ENCODE data around the gene VPS18. TPM values are rescaled to one million over a fixed set of nuclear protein-coding genes. Genes with fewer than 3 reads are reported as not detected.

VPS18 gene
- total and polyA plus RNA-seq, 3 experiments from 2014 or later: 17.2 to 23.0 (median 17.8) TPM

DNA sequence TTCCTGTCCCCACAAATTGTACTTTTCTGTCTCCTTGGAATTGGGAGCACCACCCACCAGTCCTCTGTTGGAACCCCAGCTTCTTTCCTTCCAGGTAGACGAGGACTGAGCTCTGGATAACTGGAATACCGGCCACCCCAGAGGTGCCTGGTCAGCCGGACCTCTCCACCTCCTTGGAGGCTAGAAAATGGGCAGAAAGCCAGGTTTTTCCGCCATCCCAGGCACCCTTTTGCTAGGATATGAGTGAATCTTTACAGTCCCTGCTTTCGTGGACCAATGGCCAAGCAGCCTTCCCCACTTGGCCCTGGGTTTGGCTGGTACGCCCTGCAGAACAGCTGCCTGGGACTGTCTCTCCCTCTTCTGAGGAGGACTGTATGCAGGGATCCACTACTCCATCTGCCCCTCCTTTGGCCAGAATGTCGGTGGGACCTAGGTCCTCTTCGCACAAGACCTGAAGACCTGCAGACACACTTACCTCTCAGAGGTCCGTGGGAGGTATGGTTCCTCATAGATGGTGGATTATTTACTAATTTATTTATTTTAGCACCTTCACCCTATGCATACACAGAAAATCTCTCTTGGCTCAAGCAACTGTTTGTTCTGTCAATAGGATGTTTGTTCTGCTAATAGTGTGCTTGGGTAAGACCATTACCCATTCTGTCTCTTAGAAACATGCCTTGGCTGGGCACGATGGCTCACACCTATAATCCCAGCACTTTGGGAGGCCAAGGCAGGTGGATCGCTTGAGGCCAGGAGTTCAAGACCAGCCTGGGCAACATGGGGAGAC is 50.5 kb downstream of the VPS18 start:
- H3K27me3 Mint-ChIP-seq: peaks cover 0 to 1% of the 10 kb centered on the region in 2 donors
- Histone ChIP-seq H3K4me1 (ENCODE audit: insufficient read depth, low read length) (peaks cover 29% of the 10 kb centered on the region), H3K9me3 (ENCODE audit: low read length) (no peaks in the 10 kb centered on the region), H3K27ac (ENCODE audit: low read depth, low read length) (no peak overlapping the region), H3K4me3 (ENCODE audit: low read length) (no peak overlapping the region), H3K27me3 (ENCODE audit: insufficient read depth, low read length, poor library complexity, severe bottlenecking) (no peaks in the 10 kb centered on the region), H3K36me3 (ENCODE audit: insufficient read depth, low read length) (no peaks in the 10 kb centered on the region)
- peak overlapping the region in 2 of 7 donors; percentile 29 to 75 for H3K4me3 Mint-ChIP-seq
- DNase-seq: no peak
- H3K36me3 Mint-ChIP-seq: no peaks in the 10 kb centered on the region
- peak overlapping the region in 1 of 8 donors; percentile 82 for H3K27ac Mint-ChIP-seq
- ChIA-PET POLR2A (no interaction called here), CTCF (no interaction called here)
- H3K4me1 Mint-ChIP-seq: peaks cover 18 to 33% (median 23%) of the 10 kb centered on the region in 3 donors
- no peaks in the 10 kb centered on the region for H3K9me3 Mint-ChIP-seq

DNA sequence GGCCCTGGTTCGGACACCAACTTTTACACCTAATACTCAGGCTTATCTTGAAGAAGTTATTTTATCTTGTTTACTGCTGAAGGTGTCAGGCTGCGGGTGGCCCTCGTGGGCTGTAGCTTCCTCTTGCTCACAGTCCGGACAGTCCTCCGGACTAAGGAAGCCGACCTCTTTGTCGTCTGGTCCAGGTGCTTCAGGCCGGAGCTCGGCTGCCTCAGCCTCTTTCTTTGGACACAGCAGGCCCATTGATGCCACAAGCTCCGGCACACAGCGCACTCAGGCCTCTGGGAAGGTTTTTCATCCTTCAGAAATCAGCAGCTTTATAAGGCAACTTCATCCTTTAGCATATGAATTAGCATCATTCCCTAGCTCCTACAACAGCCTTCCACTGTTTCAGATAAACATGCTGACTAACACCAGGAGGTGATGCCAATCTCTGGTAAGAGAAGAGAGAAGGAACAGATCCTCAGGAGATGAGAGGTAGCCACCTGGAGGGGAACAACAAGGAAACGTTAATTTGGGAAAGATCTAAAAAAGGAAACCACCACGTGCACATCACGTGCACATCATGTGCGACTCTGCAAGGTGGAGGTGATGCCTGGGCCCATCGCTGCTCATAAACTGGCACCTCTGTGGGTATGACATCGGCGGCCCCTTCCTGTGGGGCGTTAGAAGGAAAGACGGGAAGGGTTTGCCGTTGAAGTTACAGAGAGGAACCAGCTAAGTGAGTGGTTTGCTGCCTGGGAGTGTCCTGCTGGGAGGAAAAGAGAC is 54.6 kb downstream of the VPS18 start:
- H3K4me3 ChIP-seq (ENCODE audit: low read length): no peak overlapping the region
- no peaks in the 10 kb centered on the region for H3K9me3 ChIP-seq (ENCODE audit: low read length)
- Mint-ChIP-seq H3K36me3 (peaks cover 0 to 3% (median 0%) of the 10 kb centered on the region in 3 donors), H3K4me3 (peak overlapping the region in 1 of 7 donors; percentile 35), H3K4me1 (peaks cover 7 to 14% (median 11%) of the 10 kb centered on the region in 3 donors), H3K9me3 (no peaks in the 10 kb centered on the region), H3K27me3 (peaks cover 3 to 7% of the 10 kb centered on the region in 2 donors), H3K27ac (no peak overlapping the region)
- no peaks in the 10 kb centered on the region for H3K36me3 ChIP-seq (ENCODE audit: insufficient read depth, low read length)
- no peak for DNase-seq
- H3K27me3 ChIP-seq (ENCODE audit: insufficient read depth, low read length, poor library complexity, severe bottlenecking): no peaks in the 10 kb centered on the region
- no peak overlapping the region for H3K27ac ChIP-seq (ENCODE audit: low read depth, low read length)
- ChIA-PET CTCF (interaction anchor here (1.0 to 1.9 kb wide), 2 partner anchors 17 to 44 kb away, joined by 4 read pairs; no protein-coding TSS in a partner anchor), POLR2A (no interaction called here)
- peaks cover 12% of the 10 kb centered on the region for H3K4me1 ChIP-seq (ENCODE audit: insufficient read depth, low read length)

DNA sequence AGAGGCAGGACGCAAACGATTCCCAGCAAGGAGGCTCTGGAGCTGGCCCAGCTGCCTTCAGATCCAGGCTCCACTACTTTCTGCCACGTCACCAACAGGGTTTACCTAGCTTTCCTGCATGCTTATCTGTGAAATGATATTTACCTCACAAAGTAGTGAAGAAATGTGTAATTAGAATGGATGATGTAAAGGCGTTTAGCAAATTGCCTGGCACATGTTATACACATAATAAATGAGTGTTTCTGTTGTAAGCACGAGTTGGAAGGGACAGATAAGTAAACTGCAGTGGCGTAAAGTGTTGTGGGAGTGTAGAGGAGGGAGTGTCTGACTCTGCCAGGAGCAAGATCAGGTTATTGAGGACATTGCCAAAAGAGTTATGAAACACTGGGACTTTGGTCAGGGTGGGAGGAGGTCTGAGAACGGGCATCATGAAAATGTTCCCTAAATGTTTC is 55.5 kb downstream of the VPS18 start:
- H3K4me3 ChIP-seq (ENCODE audit: low read length): no peak overlapping the region
- Mint-ChIP-seq H3K36me3 (peaks cover 0 to 3% (median 0%) of the 10 kb centered on the region in 3 donors), H3K9me3 (no peaks in the 10 kb centered on the region), H3K4me3 (peak overlapping the region in 1 of 7 donors; percentile 66), H3K27me3 (peaks cover 3 to 7% of the 10 kb centered on the region in 2 donors), H3K4me1 (peaks cover 11 to 20% (median 12%) of the 10 kb centered on the region in 3 donors), H3K27ac (no peak overlapping the region)
- POLR2A ChIA-PET: no interaction called here
- no peaks in the 10 kb centered on the region for H3K27me3 ChIP-seq (ENCODE audit: insufficient read depth, low read length, poor library complexity, severe bottlenecking)
- no peak for DNase-seq
- no peaks in the 10 kb centered on the region for H3K9me3 ChIP-seq (ENCODE audit: low read length)
- H3K36me3 ChIP-seq (ENCODE audit: insufficient read depth, low read length): no peaks in the 10 kb centered on the region
- H3K27ac ChIP-seq (ENCODE audit: low read depth, low read length): no peak overlapping the region
- H3K4me1 ChIP-seq (ENCODE audit: insufficient read depth, low read length): peaks cover 16% of the 10 kb centered on the region
- CTCF ChIA-PET: interaction anchor here (1.0 to 4.0 kb wide), 3 partner anchors 8 to 45 kb away, joined by 4 to 35 read pairs (median 4); no protein-coding TSS in a partner anchor

DNA sequence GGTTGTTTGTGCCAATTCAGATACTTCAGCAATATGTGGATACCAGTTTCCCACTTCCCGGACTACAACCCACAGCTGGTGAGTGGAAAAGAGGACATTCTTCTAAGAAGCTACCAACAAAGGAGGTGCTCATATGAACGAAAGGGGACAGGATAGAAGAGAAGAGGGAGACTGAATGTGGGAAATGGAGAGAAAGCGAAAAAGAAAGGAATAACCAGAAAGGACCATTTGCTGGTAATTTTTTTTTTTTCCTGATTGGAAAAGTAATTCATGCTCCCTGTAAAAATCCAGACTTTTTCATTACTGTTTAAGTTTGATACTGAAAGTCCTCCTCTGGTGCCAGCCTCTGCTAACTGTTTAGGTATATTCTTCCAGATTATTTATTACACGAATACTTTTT is 57.5 kb downstream of the VPS18 start:
- no peaks in the 10 kb centered on the region for H3K9me3 ChIP-seq (ENCODE audit: low read length)
- no peaks in the 10 kb centered on the region for H3K27me3 ChIP-seq (ENCODE audit: insufficient read depth, low read length, poor library complexity, severe bottlenecking)
- no peak for DNase-seq
- H3K4me1 Mint-ChIP-seq: peaks cover 11 to 20% (median 12%) of the 10 kb centered on the region in 3 donors
- peaks cover 0 to 3% (median 0%) of the 10 kb centered on the region in 3 donors for H3K36me3 Mint-ChIP-seq
- H3K4me1 ChIP-seq (ENCODE audit: insufficient read depth, low read length): peaks cover 16% of the 10 kb centered on the region
- ChIA-PET POLR2A (interaction anchor here (1.7 to 2.8 kb wide), 2 partner anchors 9 to 44 kb away, joined by 5 to 24 read pairs; no protein-coding TSS in a partner anchor), CTCF (interaction anchor here (1.2 to 4.0 kb wide), 3 partner anchors 10 to 25 kb away, joined by 3 to 35 read pairs (median 7); no protein-coding TSS in a partner anchor)
- H3K36me3 ChIP-seq (ENCODE audit: insufficient read depth, low read length): no peaks in the 10 kb centered on the region
- H3K9me3 Mint-ChIP-seq: no peaks in the 10 kb centered on the region
- peak overlapping the region; percentile 24 to 96 (median 48) for H3K4me3 Mint-ChIP-seq
- H3K4me3 ChIP-seq (ENCODE audit: low read length): no peak overlapping the region
- peaks cover 3 to 7% of the 10 kb centered on the region in 2 donors for H3K27me3 Mint-ChIP-seq
- H3K27ac ChIP-seq (ENCODE audit: low read depth, low read length): no peak overlapping the region
- H3K27ac Mint-ChIP-seq: peak overlapping the region in 1 of 8 donors; percentile 38

DNA sequence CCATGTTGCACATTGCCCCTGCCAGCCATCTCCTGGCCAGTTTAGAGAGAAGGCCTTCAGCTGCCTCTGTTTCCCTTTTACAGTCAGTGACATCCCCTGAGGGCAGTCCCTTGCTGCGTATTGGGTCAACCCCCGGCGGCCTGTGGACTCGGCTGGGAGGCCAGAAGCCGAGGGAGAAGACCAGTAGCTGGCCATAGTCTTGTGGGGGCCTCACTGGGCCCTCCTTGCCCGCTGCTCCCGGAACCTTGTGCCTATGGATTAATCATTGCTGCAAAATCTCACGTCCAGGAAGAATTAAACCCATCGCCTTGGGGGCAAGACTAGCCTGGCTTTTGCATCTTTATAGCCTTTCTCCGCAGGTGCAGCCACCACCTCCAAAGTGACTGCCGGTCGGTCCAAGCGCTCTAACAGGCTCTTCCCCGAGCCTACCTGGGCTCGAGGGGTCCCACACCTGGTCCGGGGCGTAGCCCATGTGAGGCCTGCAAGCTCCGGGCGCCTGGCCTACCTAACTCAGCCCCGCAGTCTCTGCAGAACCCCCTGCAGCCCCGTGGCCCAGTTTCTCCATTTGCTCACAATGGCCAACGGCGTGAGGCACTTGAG is 58.2 kb downstream of the VPS18 start:
- POLR2A ChIA-PET: interaction anchor here (1.7 to 2.8 kb wide), 2 partner anchors 10 to 44 kb away, joined by 5 to 24 read pairs; no protein-coding TSS in a partner anchor
- Histone ChIP-seq H3K36me3 (ENCODE audit: insufficient read depth, low read length) (no peaks in the 10 kb centered on the region), H3K4me1 (ENCODE audit: insufficient read depth, low read length) (peaks cover 16% of the 10 kb centered on the region), H3K27ac (ENCODE audit: low read depth, low read length) (peak overlapping the region; percentile 61), H3K27me3 (ENCODE audit: insufficient read depth, low read length, poor library complexity, severe bottlenecking) (no peaks in the 10 kb centered on the region), H3K9me3 (ENCODE audit: low read length) (no peaks in the 10 kb centered on the region), H3K4me3 (ENCODE audit: low read length) (peak overlapping the region; percentile 86)
- Mint-ChIP-seq H3K36me3 (peaks cover 0 to 3% (median 0%) of the 10 kb centered on the region in 3 donors), H3K9me3 (no peaks in the 10 kb centered on the region), H3K27ac (peak overlapping the region in 1 of 8 donors; percentile 38), H3K4me1 (peaks cover 11 to 20% (median 12%) of the 10 kb centered on the region in 3 donors), H3K27me3 (peaks cover 3 to 5% of the 10 kb centered on the region in 2 donors), H3K4me3 (peak overlapping the region; percentile 89 to 96 (median 92))
- CTCF ChIA-PET: interaction anchor here (0.8 to 4.0 kb wide), 4 partner anchors 9 to 46 kb away, joined by 3 to 35 read pairs (median 10); no protein-coding TSS in a partner anchor
- DNase-seq: no peak

DNA sequence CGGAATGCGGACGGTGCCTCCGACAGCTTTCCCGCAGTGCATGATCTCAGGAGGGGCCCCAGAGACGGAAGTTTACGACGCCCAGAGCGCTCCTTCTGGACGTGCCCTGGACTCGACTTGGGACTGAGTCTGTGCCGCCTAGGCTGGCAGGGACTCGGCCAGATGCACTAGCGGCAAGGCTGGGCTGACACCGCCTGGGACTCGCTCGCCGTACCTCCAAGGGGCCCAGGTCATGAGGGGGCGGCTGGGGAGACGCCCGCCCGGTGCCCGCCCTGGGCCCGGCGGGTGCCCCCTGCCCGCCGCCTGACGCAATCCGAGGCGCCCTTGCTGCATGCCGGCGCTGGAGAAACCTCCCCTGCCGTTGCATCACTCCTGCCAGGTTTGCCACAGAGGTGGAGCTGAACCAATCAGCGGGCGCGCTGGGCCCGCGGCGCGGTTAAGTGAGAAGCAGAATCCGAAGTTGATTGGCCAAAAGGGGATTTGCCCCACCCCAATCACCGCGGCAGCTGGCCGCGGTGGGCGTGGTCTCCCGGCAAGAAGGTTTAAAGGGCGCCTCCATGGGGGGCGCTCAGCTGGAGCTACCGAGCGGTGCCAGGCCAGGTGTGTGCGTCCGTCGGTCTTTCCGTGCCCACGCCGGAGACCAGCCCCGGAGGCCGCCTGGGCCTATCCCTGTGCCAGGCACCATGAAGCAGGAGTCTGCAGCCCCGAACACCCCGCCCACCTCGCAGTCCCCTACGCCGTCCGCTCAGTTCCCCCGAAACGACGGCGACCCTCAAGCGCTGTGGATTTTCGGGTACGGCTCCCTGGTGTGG is 58.9 kb downstream of the VPS18 start, which contains the start of gene CHAC1:
CHAC1 (plus strand) TSS at position 571 of the 812 bp plus-strand sequence; CDS start at position 684, 113 bp downstream.
- peak within 1 kb of the TSS; percentile 61 for H3K27ac ChIP-seq (ENCODE audit: low read depth, low read length)
- Mint-ChIP-seq H3K27me3 (peaks cover 3 to 5% of the 10 kb centered on the region in 2 donors), H3K27ac (peak within 1 kb of the TSS; percentile 61 to 89 (median 72)), H3K4me3 (peak within 1 kb of the TSS; percentile 89 to 96 (median 92)), H3K4me1 (peaks cover 11 to 20% (median 12%) of the 10 kb centered on the region in 3 donors), H3K9me3 (no peaks in the 10 kb centered on the region), H3K36me3 (peaks cover 0 to 3% (median 0%) of the 10 kb centered on the region in 3 donors)
- ChIA-PET POLR2A (interaction anchor here (0.8 to 2.8 kb wide), 3 partner anchors 11 to 164 kb away, joined by 3 to 24 read pairs (median 5); no protein-coding TSS in a partner anchor), CTCF (interaction anchor here (0.8 to 4.0 kb wide), 5 partner anchors 9 to 49 kb away, joined by 3 to 35 read pairs (median 7); no protein-coding TSS in a partner anchor)
- peak; percentile 89 to 96 (median 93) for DNase-seq
- H3K9me3 ChIP-seq (ENCODE audit: low read length): no peaks in the 10 kb centered on the region
- H3K27me3 ChIP-seq (ENCODE audit: insufficient read depth, low read length, poor library complexity, severe bottlenecking): no peaks in the 10 kb centered on the region
- H3K4me3 ChIP-seq (ENCODE audit: low read length): peak within 1 kb of the TSS; percentile 86
- peaks cover 16% of the 10 kb centered on the region for H3K4me1 ChIP-seq (ENCODE audit: insufficient read depth, low read length)
- no peaks in the 10 kb centered on the region for H3K36me3 ChIP-seq (ENCODE audit: insufficient read depth, low read length)

All from CD8-positive, alpha-beta memory T cell (primary cell).